K562 (cell line): Measurements from ENCODE around the gene ARG1. TPM values are rescaled to one million over a fixed set of nuclear protein-coding genes. Genes with fewer than 3 reads are reported as not detected.

Source experiments
- ATAC-seq: fragments of 200-7000 bp; cut with Tn5 transposase; 3 replicates; pipeline ENCODE4 v1.9.1; 2020; ENCODE audit warnings: moderate library complexity
- BruUV-seq: library from RNA; stranded (reverse); fragments of 400-500 nt; replicated peaks from 2 replicates; lab custom pipeline; 2021; lab: Mats Ljungman, UMichigan
- CTCF ChIA-PET: fragments of 300-600 bp; formaldehyde crosslinking; extraction: SDS; loops from one replicate; lab custom pipeline; 2021; ENCODE audit warnings: low intra/inter-chr PET ratio; lab: Yijun Ruan, JAX
- POLR2A ChIA-PET: fragments of 300-600, 350-650 bp; sonication (Branson Sonifier 250); formaldehyde crosslinking; extraction: SDS; loops from one replicate; lab custom pipeline; 2021; ENCODE audit warnings: antibody characterized with exemption, inconsistent platforms; lab: Yijun Ruan, JAX
- DNase-seq, 4 experiments: peaks; one replicate each; pipeline versions ENCODE4 v3.0.0 to v3.0.0-alpha.2; 2011 to 2018; ENCODE audit warnings: low spot score in 3 of 4, mixed read lengths in 3 of 4; ENCODE audit errors: extremely low read depth in 1 of 4
- FAIRE-seq: peaks from 2 replicates; lab custom pipeline; 2011; peaks lifted over from hg19 to GRCh38; lab: Jason Lieb, UNC
- H2AFZ ChIP-seq: 2 replicates; pipeline ENCODE4 v1.6.0; 2011; ENCODE audit warnings: low read depth, low read length, control low read depth, inconsistent platforms
- H3K27ac ChIP-seq: fragments of 200-600 bp; 3 replicates; pipeline ENCODE4 v1.8.0; 2011; ENCODE audit warnings: low read depth, mild to moderate bottlenecking, control low read depth, inconsistent platforms, low read length, moderate library complexity, mixed read lengths; ENCODE audit errors: extremely low read depth
- H3K27me3 ChIP-seq, 2 experiments: fragments of 300-600 bp in 1 of 2; 2 replicates in 1 of 2; 3 replicates in 1 of 2; pipeline versions ENCODE4 v1.6.0 to v1.8.0; 2011; ENCODE audit warnings: inconsistent platforms in 2 of 2, low read length in 2 of 2, mild to moderate bottlenecking in 1 of 2, mixed read lengths in 1 of 2, moderate library complexity in 1 of 2; ENCODE audit not compliant: control insufficient read depth in 2 of 2, insufficient read depth in 2 of 2
- H3K36me3 ChIP-seq: fragments of 300-600 bp; 3 replicates; pipeline ENCODE4 v1.8.0; 2011; ENCODE audit warnings: mild to moderate bottlenecking, low read length, inconsistent platforms; ENCODE audit not compliant: control insufficient read depth, insufficient read depth
- H3K4me1 ChIP-seq, 2 experiments: fragments of 200-600 bp in 1 of 2; replicated peaks in 1 of 2; 2 replicates in 1 of 2; 3 replicates in 1 of 2; pipeline versions ENCODE4 v1.5.1 to v1.8.0; 2011; ENCODE audit warnings: inconsistent platforms in 2 of 2, low read length in 2 of 2, mild to moderate bottlenecking in 1 of 2, mixed read lengths in 1 of 2, moderate library complexity in 1 of 2; ENCODE audit not compliant: control insufficient read depth in 2 of 2, insufficient read depth in 2 of 2
- H3K4me2 ChIP-seq: 2 replicates; pipeline ENCODE4 v1.6.1; 2011; ENCODE audit warnings: low read length, control low read depth, inconsistent platforms, mixed read lengths; ENCODE audit not compliant: insufficient read depth
- H3K4me3 ChIP-seq: fragments of 200-600 bp; sonication (generic), shearing (Covaris generic); 2 replicates; pipeline ENCODE4 v1.5.1; 2016; ENCODE audit warnings: control low read depth, inconsistent platforms
- H3K79me2 ChIP-seq: fragments of 200-600 bp; 3 replicates; pipeline ENCODE4 v1.8.0; 2011; ENCODE audit warnings: low read length, inconsistent platforms; ENCODE audit not compliant: control insufficient read depth, insufficient read depth
- H3K9ac ChIP-seq, 2 experiments: 2 replicates each; pipeline versions ENCODE4 v1.6.0 to v1.6.1; 2011; ENCODE audit warnings: low read depth in 2 of 2, low read length in 2 of 2, control low read depth in 1 of 2, inconsistent platforms in 1 of 2, mild to moderate bottlenecking in 1 of 2, mixed read lengths in 1 of 2; ENCODE audit not compliant: insufficient read depth in 1 of 2
- H3K9me1 ChIP-seq: one replicate; pipeline ENCODE4 v1.6.0; 2011; ENCODE audit warnings: inconsistent platforms, mild to moderate bottlenecking, low read length, moderate library complexity; ENCODE audit not compliant: control insufficient read depth, insufficient read depth
- H3K9me3 ChIP-seq: replicated peaks from 2 replicates; pipeline ENCODE4 v1.5.1; 2011; ENCODE audit warnings: low read depth, low read length, inconsistent platforms; ENCODE audit not compliant: control insufficient read depth, insufficient read depth
- H4K20me1 ChIP-seq: replicated peaks from 2 replicates; pipeline ENCODE4 v1.6.1; 2011; ENCODE audit warnings: low read length, inconsistent platforms, mixed read lengths; ENCODE audit not compliant: control insufficient read depth, insufficient read depth
- C11orf30 ChIP-seq: fragments of 450-650 bp; IDR thresholded peaks from 2 replicates; pipeline ENCODE4 v1.6.1; 2016; ENCODE audit warnings: low read depth, mild to moderate bottlenecking
- MAFG ChIP-seq: fragments of 450-650 bp; conservative IDR thresholded peaks from 2 replicates; pipeline ENCODE4 v1.6.1; 2016; ENCODE audit warnings: missing genetic modification characterization, missing compliant biosample characterization
- NFE2 ChIP-seq: IDR thresholded peaks from 2 replicates; pipeline ENCODE4 v1.6.1; 2014; ENCODE audit warnings: antibody characterized with exemption, low read depth
- NFE2L1 ChIP-seq: fragments of 450-650 bp; IDR thresholded peaks from 2 replicates; pipeline ENCODE4 v1.6.1; 2016; ENCODE audit warnings: missing genetic modification characterization, low read depth, mild to moderate bottlenecking, missing compliant biosample characterization, moderate library complexity, borderline replicate concordance
- POLR2H ChIP-seq: IDR thresholded peaks from 2 replicates; pipeline ENCODE4 v1.6.1; 2016; ENCODE audit warnings: missing genetic modification characterization, low read depth, mild to moderate bottlenecking, control low read depth, missing compliant biosample characterization, moderate library complexity
- TEAD4 ChIP-seq, 2 experiments: sonication (generic) in 1 of 2; formaldehyde crosslinking in 1 of 2; IDR thresholded peaks; 2 replicates each; pipeline versions ENCODE4 v1.6.1 to v1.8.0; 2012 to 2022; ENCODE audit warnings: borderline replicate concordance in 1 of 2, inconsistent platforms in 1 of 2, low read length in 1 of 2, mild to moderate bottlenecking in 1 of 2, missing genetic modification reagents in 1 of 2
- ZNF23 ChIP-seq: fragments of 250-450 bp; sonication (Bioruptor Pico); IDR thresholded peaks from 2 replicates; pipeline ENCODE4 v1.4.0; 2020; ENCODE audit warnings: mild to moderate bottlenecking
- ZNF586 ChIP-seq: fragments of 450-650 bp; formaldehyde crosslinking; conservative IDR thresholded peaks from 2 replicates; pipeline ENCODE4 v1.4.0; 2020; ENCODE audit warnings: mild to moderate bottlenecking, moderate library complexity
- ZNF644 ChIP-seq: fragments of 200-800 bp; sonication (Bioruptor generic); IDR thresholded peaks from 2 replicates; pipeline ENCODE4 v1.6.1; 2016; ENCODE audit warnings: low read depth, missing genetic modification characterization, missing compliant biosample characterization
- ZNF79 ChIP-seq: fragments of 250-450 bp; sonication (Bioruptor Pico); IDR thresholded peaks from 2 replicates; pipeline ENCODE4 v1.4.0; 2020; ENCODE audit warnings: low read depth, mild to moderate bottlenecking, moderate library complexity
- whole genome bisulfite sequencing: fragments of 100-300 bp; shearing (Covaris generic); methylation state at CpG from one replicate; pipeline ENCODE4 v1.1.6; 2016; ENCODE audit warnings: low coverage, mixed read lengths; ENCODE audit not compliant: insufficient coverage; ENCODE audit errors: missing lambda C conversion rate; 5-methylcytosine and 5-hydroxymethylcytosine counted together
- in situ Hi-C: fragments of 300-500 bp; cut with MboI; formaldehyde crosslinking; loops from 4 replicates; pipeline ENCODE4 v1.15.0; 2018; ENCODE audit warnings: inconsistent platforms, mixed read lengths
- intact Hi-C: fragments of 100-400 bp; cut with micrococcal nuclease; formaldehyde crosslinking; loops from 2 replicates; pipeline ENCODE4 v1.14.2; 2022
- polyA plus RNA-seq, 8 experiments: library from polyadenylated mRNA; depleted of rRNA in 4 of 8; stranded (reverse) in 5 of 8; unstranded in 3 of 8; fragments of >200 nt; fragmentation: Nextera tagmentation in 2 of 8; fragmentation: Illumina TruSeq in 1 of 8; extraction: Ambion mirVana in 2 of 8; extraction: Trizol in 1 of 8; gene quantifications; 2 replicates each; pipeline versions ENCODE4 v1.2.1 to v1.2.3, GENCODE V29; 2011 to 2014; ENCODE audit warnings: inconsistent platforms in 1 of 8, missing spikeins in 1 of 8
- total RNA-seq, 7 experiments: library from RNA; depleted of rRNA in 6 of 7; stranded (reverse); fragments of >200 nt in 6 of 7; fragmentation: Illumina TruSeq in 2 of 7; extraction: Trizol in 2 of 7; gene quantifications; 2 replicates each; pipeline versions ENCODE4 v1.2.1 to v1.2.3, GENCODE V29; 2011 to 2021; ENCODE audit warnings: low replicate concordance in 1 of 7
- TF ChIP-seq, protein P1 (sequence below): fragments of 250-450 bp; sonication (Bioruptor Pico); IDR thresholded peaks from 2 replicates; pipeline ENCODE4 v1.5.0; 2022; ENCODE audit warnings: mild to moderate bottlenecking
- TF ChIP-seq, protein P2 (sequence below): fragments of 450-650 bp; formaldehyde crosslinking; IDR thresholded peaks from 2 replicates; pipeline ENCODE4 v1.4.0; 2020; ENCODE audit warnings: mild to moderate bottlenecking, mixed read lengths

Gene ARG1
- total and polyA plus RNA-seq, 9 of the 15 experiments (the other 6 are each of a cell fraction or from before 2014, with no cell fraction given), result 0.03 to 0.20 (median 0.08) TPM; not detected in 3

DNA sequence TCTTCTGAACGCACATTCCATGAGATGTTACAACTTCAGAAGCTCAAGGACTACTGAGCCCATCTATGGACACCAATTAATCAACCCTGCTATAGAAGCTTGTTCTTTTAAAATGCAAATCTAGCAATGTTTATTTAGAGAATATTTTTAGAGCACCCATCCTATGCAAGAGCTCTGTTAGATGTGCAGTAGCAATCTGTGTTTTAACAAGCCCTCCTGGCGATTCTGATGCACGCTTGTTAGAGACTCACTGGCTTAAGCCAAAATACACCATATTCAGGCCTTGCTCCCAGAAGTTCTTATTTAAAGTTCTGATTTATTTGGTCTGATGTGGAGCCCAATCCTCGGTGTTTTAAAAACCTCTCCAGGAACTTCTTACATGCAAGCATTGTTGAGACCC lies 21.1 kb upstream of the ARG1 start:
- no peak for TF ChIP-seq ZNF644
- no peak for TF ChIP-seq ZNF79 (CRISPR knock-in tag)
- no peak for TF ChIP-seq POLR2H
- no peak for TF ChIP-seq ZNF586
- FAIRE-seq (no peak), DNase-seq (no peak), ATAC-seq (no peak)
- no peak overlapping the region for H3K4me3 ChIP-seq
- ChIA-PET POLR2A (no interaction called here), CTCF (no interaction called here)
- no TSS peak for BruUV-seq
- H3K27me3 ChIP-seq, result peaks cover 0 to 15% of the 10 kb centered on the region in 2 experiments; a peak in 2 of 5 replicates
- in situ Hi-C loops, result no loop called here
- H3K9me3 ChIP-seq, result no peaks in the 10 kb centered on the region
- no peak overlapping the region for H3K9ac ChIP-seq
- no peak overlapping the region for H3K4me2 ChIP-seq
- intact Hi-C loops, result no loop called here
- H2AFZ ChIP-seq, result no peak overlapping the region
- no peaks in the 10 kb centered on the region for H3K9me1 ChIP-seq
- H3K27ac ChIP-seq, result no peak overlapping the region
- 2% methylated on average over 4 of the region's 4 CpGs for WGBS
- no peaks in the 10 kb centered on the region for H4K20me1 ChIP-seq
- H3K79me2 ChIP-seq, result no peaks in the 10 kb centered on the region
- H3K36me3 ChIP-seq, result no peaks in the 10 kb centered on the region
- H3K4me1 ChIP-seq, result no peaks in the 10 kb centered on the region

DNA sequence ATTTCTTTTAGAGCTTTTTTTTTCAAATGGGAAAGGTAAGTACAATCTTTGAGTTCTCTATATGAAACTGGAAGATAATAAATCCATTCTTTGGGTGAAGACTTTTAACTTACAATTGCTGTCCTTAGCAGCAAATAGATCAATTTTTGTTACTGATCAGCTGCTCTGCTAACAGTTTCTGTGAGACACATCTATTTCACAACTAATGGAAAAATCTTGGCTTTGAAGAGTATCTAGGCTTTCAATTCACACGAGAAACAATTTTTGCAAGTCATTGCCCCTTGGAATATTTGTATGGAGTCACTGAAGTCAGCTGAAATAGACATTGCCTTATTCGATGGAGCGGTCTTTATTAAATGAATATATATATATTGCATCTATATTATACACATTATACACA lies 20.5 kb upstream of the ARG1 start:
- Histone ChIP-seq H3K27ac (no peak overlapping the region), H2AFZ (no peak overlapping the region), H3K79me2 (no peaks in the 10 kb centered on the region), H3K36me3 (no peaks in the 10 kb centered on the region), H3K27me3 (peaks cover 0 to 12% of the 10 kb centered on the region in 2 experiments; a peak in 2 of 5 replicates), H3K9ac (no peak overlapping the region), H3K4me2 (no peak overlapping the region), H3K9me1 (no peaks in the 10 kb centered on the region), H4K20me1 (no peaks in the 10 kb centered on the region), H3K4me3 (no peak overlapping the region), H3K4me1 (no peaks in the 10 kb centered on the region), H3K9me3 (no peaks in the 10 kb centered on the region)
- in situ Hi-C loops (no loop called here), intact Hi-C loops (no loop called here)
- ATAC-seq, result no peak
- no TSS peak for BruUV-seq
- TF ChIP-seq, protein P1, sequence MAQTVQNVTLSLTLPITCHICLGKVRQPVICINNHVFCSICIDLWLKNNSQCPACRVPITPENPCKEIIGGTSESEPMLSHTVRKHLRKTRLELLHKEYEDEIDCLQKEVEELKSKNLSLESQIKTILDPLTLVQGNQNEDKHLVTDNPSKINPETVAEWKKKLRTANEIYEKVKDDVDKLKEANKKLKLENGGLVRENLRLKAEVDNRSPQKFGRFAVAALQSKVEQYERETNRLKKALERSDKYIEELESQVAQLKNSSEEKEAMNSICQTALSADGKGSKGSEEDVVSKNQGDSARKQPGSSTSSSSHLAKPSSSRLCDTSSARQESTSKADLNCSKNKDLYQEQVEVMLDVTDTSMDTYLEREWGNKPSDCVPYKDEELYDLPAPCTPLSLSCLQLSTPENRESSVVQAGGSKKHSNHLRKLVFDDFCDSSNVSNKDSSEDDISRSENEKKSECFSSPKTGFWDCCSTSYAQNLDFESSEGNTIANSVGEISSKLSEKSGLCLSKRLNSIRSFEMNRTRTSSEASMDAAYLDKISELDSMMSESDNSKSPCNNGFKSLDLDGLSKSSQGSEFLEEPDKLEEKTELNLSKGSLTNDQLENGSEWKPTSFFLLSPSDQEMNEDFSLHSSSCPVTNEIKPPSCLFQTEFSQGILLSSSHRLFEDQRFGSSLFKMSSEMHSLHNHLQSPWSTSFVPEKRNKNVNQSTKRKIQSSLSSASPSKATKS (CRISPR knock-in tag), result no peak
- peak; percentile 44 for TF ChIP-seq MAFG (tag)
- TF ChIP-seq, protein P2, sequence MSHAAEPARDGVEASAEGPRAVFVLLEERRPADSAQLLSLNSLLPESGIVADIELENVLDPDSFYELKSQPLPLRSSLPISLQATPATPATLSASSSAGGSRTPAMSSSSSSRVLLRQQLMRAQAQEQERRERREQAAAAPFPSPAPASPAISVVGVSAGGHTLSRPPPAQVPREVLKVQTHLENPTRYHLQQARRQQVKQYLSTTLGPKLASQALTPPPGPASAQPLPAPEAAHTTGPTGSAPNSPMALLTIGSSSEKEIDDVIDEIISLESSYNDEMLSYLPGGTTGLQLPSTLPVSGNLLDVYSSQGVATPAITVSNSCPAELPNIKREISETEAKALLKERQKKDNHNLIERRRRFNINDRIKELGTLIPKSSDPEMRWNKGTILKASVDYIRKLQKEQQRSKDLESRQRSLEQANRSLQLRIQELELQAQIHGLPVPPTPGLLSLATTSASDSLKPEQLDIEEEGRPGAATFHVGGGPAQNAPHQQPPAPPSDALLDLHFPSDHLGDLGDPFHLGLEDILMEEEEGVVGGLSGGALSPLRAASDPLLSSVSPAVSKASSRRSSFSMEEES (CRISPR knock-in tag), result no peak
- TF ChIP-seq C11orf30, result peak; percentile 23; the same call in 1 of the 2 replicates
- no peak for TF ChIP-seq TEAD4 (IDR thresholded peaks at IDR 0.05; ENCODE audit: low read length)
- TF ChIP-seq TEAD4 (CRISPR knock-in tag; IDR thresholded peaks at IDR 0.05; ENCODE audit: borderline replicate concordance), result no peak
- TF ChIP-seq ZNF23 (CRISPR knock-in tag), result no peak
- TF ChIP-seq NFE2L1 (tag), result peak; percentile 30; the same call in 1 of the 2 replicates
- TF ChIP-seq NFE2, result 0 out of 2 replicates have a peak, but pooled peaks have one; percentile 14
- FAIRE-seq, result no peak
- ChIA-PET POLR2A (no interaction called here), CTCF (no interaction called here)
- no peak for DNase-seq
- 0% methylated on average over 3 of the region's 3 CpGs for WGBS
